GM12801 (cell line): Measurements from ENCODE around the gene FGF12.

ENCODE experiments used
- TF ChIP-seq, protein P1 (sequence below): IDR thresholded peaks from one replicate; pipeline ENCODE4 v1.5.1; 2011; ENCODE audit warnings: control low read depth; ENCODE audit not compliant: insufficient read length; ENCODE audit errors: extremely low read depth

FGF12 gene

DNA sequence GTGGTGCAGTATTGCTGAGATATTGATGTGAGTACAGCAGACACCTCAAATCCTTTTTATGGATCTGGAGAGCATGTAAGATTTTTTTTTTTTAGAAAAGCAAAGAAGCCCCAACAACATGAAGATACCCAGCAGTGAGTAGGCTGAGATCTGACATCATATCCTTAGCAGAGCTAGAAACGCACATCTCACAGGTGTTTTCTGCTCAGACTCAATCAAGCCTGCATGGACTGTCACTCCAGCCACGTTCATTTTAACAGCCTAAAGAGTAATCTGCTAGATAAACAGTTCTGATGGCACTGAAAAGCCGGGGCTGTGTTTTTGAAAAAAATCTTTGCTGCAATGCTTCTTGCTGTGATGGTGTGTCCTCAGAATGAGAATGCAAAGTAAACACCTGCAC is 544.2 kb downstream of the FGF12 start:
- TF ChIP-seq, protein P1, sequence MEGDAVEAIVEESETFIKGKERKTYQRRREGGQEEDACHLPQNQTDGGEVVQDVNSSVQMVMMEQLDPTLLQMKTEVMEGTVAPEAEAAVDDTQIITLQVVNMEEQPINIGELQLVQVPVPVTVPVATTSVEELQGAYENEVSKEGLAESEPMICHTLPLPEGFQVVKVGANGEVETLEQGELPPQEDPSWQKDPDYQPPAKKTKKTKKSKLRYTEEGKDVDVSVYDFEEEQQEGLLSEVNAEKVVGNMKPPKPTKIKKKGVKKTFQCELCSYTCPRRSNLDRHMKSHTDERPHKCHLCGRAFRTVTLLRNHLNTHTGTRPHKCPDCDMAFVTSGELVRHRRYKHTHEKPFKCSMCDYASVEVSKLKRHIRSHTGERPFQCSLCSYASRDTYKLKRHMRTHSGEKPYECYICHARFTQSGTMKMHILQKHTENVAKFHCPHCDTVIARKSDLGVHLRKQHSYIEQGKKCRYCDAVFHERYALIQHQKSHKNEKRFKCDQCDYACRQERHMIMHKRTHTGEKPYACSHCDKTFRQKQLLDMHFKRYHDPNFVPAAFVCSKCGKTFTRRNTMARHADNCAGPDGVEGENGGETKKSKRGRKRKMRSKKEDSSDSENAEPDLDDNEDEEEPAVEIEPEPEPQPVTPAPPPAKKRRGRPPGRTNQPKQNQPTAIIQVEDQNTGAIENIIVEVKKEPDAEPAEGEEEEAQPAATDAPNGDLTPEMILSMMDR = no peak

DNA sequence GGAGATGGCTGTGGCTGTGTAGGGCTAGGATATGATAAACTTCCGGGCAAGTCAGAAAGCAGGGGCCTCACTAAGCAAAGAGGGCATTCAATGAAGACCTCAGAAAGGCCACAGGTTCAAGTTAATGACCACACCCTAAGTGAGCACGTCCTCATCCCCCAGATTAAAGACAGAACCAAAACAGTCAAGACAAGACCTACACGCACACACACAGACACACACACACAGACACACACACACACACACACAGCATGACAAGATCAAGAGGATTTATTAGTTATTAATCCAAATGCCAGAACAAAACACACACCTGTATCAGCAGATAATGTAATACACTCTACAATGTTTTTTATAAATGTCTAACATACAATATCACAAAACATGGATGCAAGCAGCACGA is 546.2 kb downstream of the FGF12 start:
- TF ChIP-seq, protein P1 = no peak

DNA sequence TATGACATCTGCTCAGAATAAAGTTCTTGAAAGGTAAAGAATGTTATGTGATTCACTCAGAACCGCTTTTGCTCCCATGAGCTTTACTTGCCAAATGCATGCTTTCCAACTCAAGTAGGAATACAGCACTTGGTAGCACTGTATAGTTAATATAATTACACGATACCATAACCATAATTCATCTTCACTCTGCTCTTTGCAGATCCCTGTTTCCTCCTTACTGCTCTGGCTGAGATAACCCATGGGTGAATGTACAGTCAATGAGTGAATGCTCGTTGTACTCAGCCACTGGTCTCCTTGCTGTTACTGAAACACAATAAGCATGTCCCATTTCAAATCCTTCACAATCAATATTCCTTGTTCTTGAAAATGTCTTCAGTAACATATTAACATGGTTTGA is 550.0 kb downstream of the FGF12 start:
- TF ChIP-seq, protein P1 = no peak

DNA sequence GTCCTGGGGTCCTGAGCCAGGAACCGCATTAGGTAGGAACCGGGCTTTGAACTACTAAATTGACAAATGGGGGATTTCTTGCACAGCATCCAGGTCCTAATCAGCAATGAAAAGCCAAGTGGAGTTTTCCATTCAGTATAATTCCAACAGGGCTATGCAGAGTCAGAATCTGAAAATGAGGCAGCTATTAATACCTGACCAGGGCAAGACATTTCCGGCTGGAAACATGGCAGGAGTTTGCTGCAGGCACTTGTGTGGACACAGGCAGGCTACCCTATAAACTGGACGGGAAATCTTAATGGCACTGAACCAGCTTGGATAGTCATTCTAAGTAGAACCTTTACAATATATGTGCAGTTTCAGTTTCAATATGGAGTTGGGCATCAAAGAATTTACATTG is 553.1 kb downstream of the FGF12 start:
- TF ChIP-seq, protein P1 = no peak

DNA sequence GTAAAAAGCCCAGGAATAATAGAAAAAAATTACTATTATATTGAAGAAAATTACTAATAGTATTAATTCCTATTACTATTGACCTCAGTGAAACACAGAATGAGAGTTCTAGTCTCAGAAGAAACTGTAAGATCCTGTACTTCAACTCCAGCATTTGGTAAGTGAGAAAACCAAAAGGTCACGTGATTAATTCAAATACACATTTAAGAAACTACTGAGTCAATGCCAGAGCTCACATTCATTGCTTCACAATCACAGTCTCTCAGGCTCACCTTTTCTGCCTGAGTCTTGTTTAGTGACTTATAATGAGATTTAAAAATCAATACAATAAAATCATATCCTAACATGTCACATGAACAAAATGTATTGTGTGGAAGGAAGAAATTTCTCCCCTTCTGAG is 556.1 kb downstream of the FGF12 start:
- TF ChIP-seq, protein P1 = no peak

DNA sequence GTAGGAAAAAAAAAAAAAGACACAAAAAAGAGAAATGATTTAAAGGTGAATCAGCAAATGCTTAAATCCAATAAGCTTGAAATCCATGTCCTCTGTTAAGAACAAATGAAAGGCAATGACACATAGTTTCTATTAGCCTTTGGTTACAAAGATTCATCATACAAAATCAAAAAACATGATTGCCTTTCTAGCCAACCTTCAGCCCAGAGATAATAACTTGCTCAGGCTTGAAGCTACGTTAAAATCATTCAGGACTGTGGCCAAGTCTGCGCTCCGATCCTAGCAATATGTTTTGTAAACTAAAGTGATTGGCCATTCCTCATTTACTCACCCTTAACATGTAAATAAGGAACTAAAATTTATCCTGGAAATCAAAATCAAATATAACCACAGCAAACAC is 556.7 kb downstream of the FGF12 start:
- TF ChIP-seq, protein P1 = no peak

DNA sequence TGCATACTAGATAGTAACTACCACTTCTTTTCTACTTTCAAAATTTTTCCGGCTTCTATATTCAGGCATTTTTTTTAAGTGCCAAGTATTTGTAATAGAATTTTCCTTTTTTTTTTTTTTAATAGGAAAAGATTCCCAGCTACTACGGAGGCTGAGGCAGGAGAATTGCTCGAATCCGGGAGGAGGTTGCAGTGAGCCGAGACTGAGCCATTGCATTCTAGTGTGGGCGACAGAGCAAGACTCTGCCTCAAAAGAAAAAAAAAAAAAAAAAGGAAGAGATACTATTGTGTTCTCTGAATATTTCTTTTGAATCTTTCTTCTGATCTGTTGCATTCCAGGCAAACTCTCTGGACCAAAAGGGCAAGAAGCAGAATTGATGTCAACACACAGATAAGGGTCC is 557.3 kb downstream of the FGF12 start:
- TF ChIP-seq, protein P1 = no peak
